K562 (cell line): ENCODE measurements around the gene C18orf32. TPM values are rescaled to one million over a fixed set of nuclear protein-coding genes. Genes with fewer than 3 reads are reported as not detected.

Experiments used
- BACH1 ChIP-seq: fragments of 200-800 bp; sonication (Bioruptor generic); IDR thresholded peaks from 2 replicates; pipeline ENCODE4 v1.6.1; 2016; ENCODE audit warnings: missing genetic modification characterization, missing compliant biosample characterization
- CBX2 ChIP-seq: fragments of 200-600 bp; sonication (generic); IDR thresholded peaks from one replicate; pipeline ENCODE4 v1.6.1; 2012; ENCODE audit warnings: mild to moderate bottlenecking, low read length, inconsistent platforms; ENCODE audit not compliant: insufficient read depth, poor library complexity, severe bottlenecking
- CBX8 ChIP-seq: fragments of 200-600 bp; sonication (generic); IDR thresholded peaks from 2 replicates; pipeline ENCODE4 v1.6.1; 2012; ENCODE audit warnings: borderline replicate concordance, mixed run types, low read depth, mild to moderate bottlenecking, moderate library complexity, mixed read lengths, low read length, control low read depth, inconsistent platforms; ENCODE audit not compliant: poor library complexity, severe bottlenecking; ENCODE audit errors: extremely low read depth
- CHCHD3 ChIP-seq: fragments of 250-450 bp; sonication (Bioruptor Pico); IDR thresholded peaks from 2 replicates; pipeline ENCODE4 v2.1.2; 2022; ENCODE audit warnings: mild to moderate bottlenecking
- ERF ChIP-seq: fragments of 450-650 bp; formaldehyde crosslinking; IDR thresholded peaks from 2 replicates; pipeline ENCODE4 v1.4.0; 2020; ENCODE audit warnings: mild to moderate bottlenecking, mixed read lengths
- HDAC3 ChIP-seq: fragments of 450-650 bp; IDR thresholded peaks from 2 replicates; pipeline ENCODE4 v1.6.1; 2018; ENCODE audit warnings: borderline replicate concordance, mild to moderate bottlenecking, moderate library complexity; ENCODE audit not compliant: partially characterized antibody
- KAT8 ChIP-seq: fragments of 450-650 bp; IDR thresholded peaks from 2 replicates; pipeline ENCODE4 v1.6.1; 2016; ENCODE audit warnings: low read depth, mild to moderate bottlenecking
- LCOR ChIP-seq: sonication (generic); formaldehyde crosslinking; IDR thresholded peaks from 2 replicates; pipeline ENCODE4 v1.8.0; 2022; ENCODE audit warnings: mild to moderate bottlenecking, missing genetic modification reagents
- MAFK ChIP-seq: IDR thresholded peaks from 2 replicates; pipeline ENCODE4 v1.6.1; 2011; ENCODE audit warnings: low read length, improper control_type of control experiment
- PHB ChIP-seq: fragments of 250-450 bp; sonication (Bioruptor Pico); IDR thresholded peaks from 2 replicates; pipeline ENCODE4 v1.5.0; 2021
- PHTF2 ChIP-seq: fragments of 250-450 bp; sonication (Bioruptor Pico); IDR thresholded peaks from 2 replicates; pipeline ENCODE4 v1.5.0; 2021; ENCODE audit warnings: mild to moderate bottlenecking
- SP1 ChIP-seq: sonication (generic); formaldehyde crosslinking; IDR thresholded peaks from 2 replicates; pipeline ENCODE4 v1.8.1; 2022; ENCODE audit warnings: mild to moderate bottlenecking, missing genetic modification reagents
- ZNF232 ChIP-seq: sonication (generic); formaldehyde crosslinking; IDR thresholded peaks from 2 replicates; pipeline ENCODE4 v1.8.0; 2022; ENCODE audit warnings: mild to moderate bottlenecking, missing genetic modification reagents
- polyA plus RNA-seq, 8 experiments: library from polyadenylated mRNA; depleted of rRNA in 4 of 8; stranded (reverse) in 5 of 8; unstranded in 3 of 8; fragments of >200 nt; fragmentation: Nextera tagmentation in 2 of 8; fragmentation: Illumina TruSeq in 1 of 8; extraction: Ambion mirVana in 2 of 8; extraction: Trizol in 1 of 8; gene quantifications; 2 replicates each; pipeline versions ENCODE4 v1.2.1 to v1.2.3, GENCODE V29; 2011 to 2014; ENCODE audit warnings: inconsistent platforms in 1 of 8, missing spikeins in 1 of 8
- total RNA-seq, 7 experiments: library from RNA; depleted of rRNA in 6 of 7; stranded (reverse); fragments of >200 nt in 6 of 7; fragmentation: Illumina TruSeq in 2 of 7; extraction: Trizol in 2 of 7; gene quantifications; 2 replicates each; pipeline versions ENCODE4 v1.2.1 to v1.2.3, GENCODE V29; 2011 to 2021; ENCODE audit warnings: low replicate concordance in 1 of 7
- TF ChIP-seq, protein P1 (sequence below): fragments of 450-650 bp; IDR thresholded peaks from 2 replicates; pipeline ENCODE4 v1.6.1; 2018; ENCODE audit not compliant: partially characterized antibody
- TF ChIP-seq, protein P2 (sequence below): fragments of 450-650 bp; IDR thresholded peaks from one replicate; pipeline ENCODE4 v1.6.1; 2018; ENCODE audit warnings: mild to moderate bottlenecking, moderate library complexity; ENCODE audit not compliant: partially characterized antibody
- TF ChIP-seq, protein P3 (sequence below): fragments of 250-450 bp; sonication (Bioruptor Pico); IDR thresholded peaks from 2 replicates; pipeline ENCODE4 v1.8.0; 2022; ENCODE audit warnings: moderate library complexity, mild to moderate bottlenecking, inconsistent platforms
- TF ChIP-seq, protein P4 (sequence below): fragments of 450-650 bp; formaldehyde crosslinking; IDR thresholded peaks from 2 replicates; pipeline ENCODE4 v1.4.0; 2020; ENCODE audit warnings: mild to moderate bottlenecking, moderate library complexity
- TF ChIP-seq, protein P5 (sequence below): fragments of 450-650 bp; formaldehyde crosslinking; IDR thresholded peaks from 2 replicates; pipeline ENCODE4 v1.4.0; 2022; ENCODE audit warnings: mild to moderate bottlenecking, moderate library complexity

The C18orf32 gene
- total and polyA plus RNA-seq, 9 of the 15 experiments (the other 6 are each of a cell fraction or from before 2014, with no cell fraction given) = 8.5 to 35.0 (median 20.4) TPM

DNA sequence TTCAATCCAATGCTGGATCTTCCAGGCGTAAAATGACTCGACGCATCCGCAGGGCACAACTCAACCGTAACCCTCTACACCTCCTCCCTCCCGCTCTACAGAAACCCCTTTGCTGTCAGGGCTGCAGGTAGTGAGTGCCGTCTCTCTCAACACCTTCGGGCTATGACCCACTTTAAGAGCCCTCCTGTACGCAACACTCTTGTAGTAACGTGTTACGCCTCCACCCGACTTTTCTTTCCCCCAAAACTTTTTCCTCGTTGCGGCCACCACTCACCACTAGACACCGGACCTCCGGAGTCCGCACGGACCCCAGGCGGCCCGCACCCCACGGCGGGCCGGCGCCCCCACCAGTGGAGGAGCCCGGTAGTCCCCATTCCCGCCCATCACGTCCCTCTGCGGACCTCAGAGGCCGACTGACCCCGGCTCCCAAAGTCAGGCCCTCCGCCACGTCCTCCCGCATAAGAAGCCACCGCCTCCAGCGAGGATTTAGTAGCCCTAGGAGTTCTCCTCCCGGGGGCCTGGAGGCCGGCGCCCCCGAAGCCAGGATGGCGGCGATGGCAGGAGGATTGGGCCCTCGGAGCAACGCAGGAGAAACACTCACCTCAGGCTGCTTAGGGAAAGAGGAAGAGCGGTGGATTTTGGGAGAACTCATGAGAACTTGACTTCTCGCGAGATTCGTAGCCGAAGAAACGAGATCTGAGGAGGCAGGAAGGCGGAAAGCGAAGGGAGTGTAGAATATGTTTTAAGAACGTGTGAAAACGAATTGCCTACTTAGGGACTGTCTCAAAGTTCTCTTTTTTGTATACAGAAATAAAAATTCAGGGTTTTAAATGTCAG, 5.0 kb upstream of the C18orf32 start, which contains the start of gene RPL17 (continued):
- TF ChIP-seq, protein P1, sequence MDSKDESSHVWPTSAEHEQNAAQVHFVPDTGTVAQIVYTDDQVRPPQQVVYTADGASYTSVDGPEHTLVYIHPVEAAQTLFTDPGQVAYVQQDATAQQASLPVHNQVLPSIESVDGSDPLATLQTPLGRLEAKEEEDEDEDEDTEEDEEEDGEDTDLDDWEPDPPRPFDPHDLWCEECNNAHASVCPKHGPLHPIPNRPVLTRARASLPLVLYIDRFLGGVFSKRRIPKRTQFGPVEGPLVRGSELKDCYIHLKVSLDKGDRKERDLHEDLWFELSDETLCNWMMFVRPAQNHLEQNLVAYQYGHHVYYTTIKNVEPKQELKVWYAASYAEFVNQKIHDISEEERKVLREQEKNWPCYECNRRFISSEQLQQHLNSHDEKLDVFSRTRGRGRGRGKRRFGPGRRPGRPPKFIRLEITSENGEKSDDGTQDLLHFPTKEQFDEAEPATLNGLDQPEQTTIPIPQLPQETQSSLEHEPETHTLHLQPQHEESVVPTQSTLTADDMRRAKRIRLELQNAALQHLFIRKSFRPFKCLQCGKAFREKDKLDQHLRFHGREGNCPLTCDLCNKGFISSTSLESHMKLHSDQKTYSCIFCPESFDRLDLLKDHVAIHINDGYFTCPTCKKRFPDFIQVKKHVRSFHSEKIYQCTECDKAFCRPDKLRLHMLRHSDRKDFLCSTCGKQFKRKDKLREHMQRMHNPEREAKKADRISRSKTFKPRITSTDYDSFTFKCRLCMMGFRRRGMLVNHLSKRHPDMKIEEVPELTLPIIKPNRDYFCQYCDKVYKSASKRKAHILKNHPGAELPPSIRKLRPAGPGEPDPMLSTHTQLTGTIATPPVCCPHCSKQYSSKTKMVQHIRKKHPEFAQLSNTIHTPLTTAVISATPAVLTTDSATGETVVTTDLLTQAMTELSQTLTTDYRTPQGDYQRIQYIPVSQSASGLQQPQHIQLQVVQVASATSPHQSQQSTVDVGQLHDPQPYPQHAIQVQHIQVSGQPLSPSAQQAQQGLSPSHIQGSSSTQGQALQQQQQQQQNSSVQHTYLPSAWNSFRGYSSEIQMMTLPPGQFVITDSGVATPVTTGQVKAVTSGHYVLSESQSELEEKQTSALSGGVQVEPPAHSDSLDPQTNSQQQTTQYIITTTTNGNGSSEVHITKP = no peak
- TF ChIP-seq SP1 (CRISPR knock-in tag) (no peak), CHCHD3 (CRISPR knock-in tag) (no peak), ERF (CRISPR knock-in tag) (no peak), KAT8 (no peak), BACH1 (tag) (no peak), CBX2 (no peak), ZNF232 (no peak), HDAC3 (peak; percentile 52), PHTF2 (CRISPR knock-in tag) (no peak), PHB (CRISPR knock-in tag) (no peak), LCOR (CRISPR knock-in tag) (peak; percentile 91), CBX8 (no peak), MAFK (no peak)
- TF ChIP-seq, protein P2, sequence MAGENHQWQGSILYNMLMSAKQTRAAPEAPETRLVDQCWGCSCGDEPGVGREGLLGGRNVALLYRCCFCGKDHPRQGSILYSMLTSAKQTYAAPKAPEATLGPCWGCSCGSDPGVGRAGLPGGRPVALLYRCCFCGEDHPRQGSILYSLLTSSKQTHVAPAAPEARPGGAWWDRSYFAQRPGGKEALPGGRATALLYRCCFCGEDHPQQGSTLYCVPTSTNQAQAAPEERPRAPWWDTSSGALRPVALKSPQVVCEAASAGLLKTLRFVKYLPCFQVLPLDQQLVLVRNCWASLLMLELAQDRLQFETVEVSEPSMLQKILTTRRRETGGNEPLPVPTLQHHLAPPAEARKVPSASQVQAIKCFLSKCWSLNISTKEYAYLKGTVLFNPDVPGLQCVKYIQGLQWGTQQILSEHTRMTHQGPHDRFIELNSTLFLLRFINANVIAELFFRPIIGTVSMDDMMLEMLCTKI = no peak
- TF ChIP-seq, protein P3, sequence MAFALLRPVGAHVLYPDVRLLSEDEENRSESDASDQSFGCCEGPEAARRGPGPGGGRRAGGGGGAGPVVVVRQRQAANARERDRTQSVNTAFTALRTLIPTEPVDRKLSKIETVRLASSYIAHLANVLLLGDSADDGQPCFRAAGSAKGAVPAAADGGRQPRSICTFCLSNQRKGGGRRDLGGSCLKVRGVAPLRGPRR (CRISPR knock-in tag) = 0 out of 2 replicates have a peak, but pooled peaks have one; percentile 32
- TF ChIP-seq, protein P4, sequence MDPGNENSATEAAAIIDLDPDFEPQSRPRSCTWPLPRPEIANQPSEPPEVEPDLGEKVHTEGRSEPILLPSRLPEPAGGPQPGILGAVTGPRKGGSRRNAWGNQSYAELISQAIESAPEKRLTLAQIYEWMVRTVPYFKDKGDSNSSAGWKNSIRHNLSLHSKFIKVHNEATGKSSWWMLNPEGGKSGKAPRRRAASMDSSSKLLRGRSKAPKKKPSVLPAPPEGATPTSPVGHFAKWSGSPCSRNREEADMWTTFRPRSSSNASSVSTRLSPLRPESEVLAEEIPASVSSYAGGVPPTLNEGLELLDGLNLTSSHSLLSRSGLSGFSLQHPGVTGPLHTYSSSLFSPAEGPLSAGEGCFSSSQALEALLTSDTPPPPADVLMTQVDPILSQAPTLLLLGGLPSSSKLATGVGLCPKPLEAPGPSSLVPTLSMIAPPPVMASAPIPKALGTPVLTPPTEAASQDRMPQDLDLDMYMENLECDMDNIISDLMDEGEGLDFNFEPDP (CRISPR knock-in tag) = no peak
- TF ChIP-seq, protein P5, sequence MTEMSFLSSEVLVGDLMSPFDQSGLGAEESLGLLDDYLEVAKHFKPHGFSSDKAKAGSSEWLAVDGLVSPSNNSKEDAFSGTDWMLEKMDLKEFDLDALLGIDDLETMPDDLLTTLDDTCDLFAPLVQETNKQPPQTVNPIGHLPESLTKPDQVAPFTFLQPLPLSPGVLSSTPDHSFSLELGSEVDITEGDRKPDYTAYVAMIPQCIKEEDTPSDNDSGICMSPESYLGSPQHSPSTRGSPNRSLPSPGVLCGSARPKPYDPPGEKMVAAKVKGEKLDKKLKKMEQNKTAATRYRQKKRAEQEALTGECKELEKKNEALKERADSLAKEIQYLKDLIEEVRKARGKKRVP (CRISPR knock-in tag) = 0 out of 2 replicates have a peak, but pooled peaks have one; percentile 15
